ENCODE measurements around the gene PFN3. TPM values are rescaled to one million over a fixed set of nuclear protein-coding genes. Genes with fewer than 3 reads are reported as not detected.

The PFN3 gene
- polyA plus RNA-seq, 1 donor (not counting 4 experiments of a cell fraction or from before 2014, with no cell fraction given): not detected

DNA sequence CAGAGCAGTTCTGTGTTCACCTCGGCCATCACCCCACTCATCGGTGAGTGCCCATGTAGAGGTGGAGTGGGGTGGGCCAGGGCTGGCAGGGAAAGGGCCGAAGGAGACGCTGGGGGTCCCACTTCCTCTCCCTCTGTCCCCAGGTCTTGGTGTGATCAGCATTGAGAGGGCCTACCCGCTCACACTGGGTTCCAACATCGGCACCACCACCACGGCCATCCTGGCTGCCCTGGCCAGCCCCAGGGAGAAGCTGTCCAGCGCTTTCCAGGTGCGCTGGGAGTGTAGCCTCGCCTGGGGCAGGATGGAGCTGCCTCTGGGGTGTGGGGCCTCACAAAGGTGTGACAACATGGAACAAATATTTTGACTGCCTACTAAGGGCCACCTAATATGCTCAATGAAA is 3.7 kb downstream of the PFN3 start:
- no peak for FAIRE-seq
- dilution Hi-C loops (cut with MboI; ENCODE audit: extremely low pct_ligation_motif_present, low sequenced_read_pairs): no loop called here

DNA sequence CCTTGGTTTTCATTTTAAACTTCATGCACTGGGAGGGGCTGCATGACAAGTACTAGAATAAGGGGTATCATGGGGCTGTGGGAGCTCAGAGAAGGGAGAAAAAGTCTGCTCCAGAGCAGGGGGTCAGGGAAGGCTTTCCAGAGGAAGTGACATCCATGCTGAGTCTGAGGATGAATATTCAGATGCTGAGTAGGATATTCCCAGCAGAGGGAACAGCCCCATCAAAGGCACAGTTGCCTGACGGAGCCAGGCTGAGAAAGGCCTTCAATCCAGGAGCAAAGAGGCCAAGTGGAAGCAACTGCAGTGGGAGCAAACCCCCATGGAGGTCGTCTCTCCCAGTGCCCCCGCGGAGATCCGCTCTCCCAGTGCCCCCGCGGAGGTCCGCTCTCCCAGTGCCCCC is 4.4 kb downstream of the PFN3 start:
- no peaks in the 10 kb centered on the region for H3K9me3 ChIP-seq (ENCODE audit: control insufficient read depth, low read depth, low read length)
- H3K9ac ChIP-seq (ENCODE audit: control insufficient read depth, extremely low read depth, insufficient read depth, low read length): no peak overlapping the region
- H3K4me1 ChIP-seq (ENCODE audit: control insufficient read depth, extremely low read depth, insufficient read depth, low read length): no peaks in the 10 kb centered on the region
- dilution Hi-C loops (cut with MboI; ENCODE audit: extremely low pct_ligation_motif_present, low sequenced_read_pairs): no loop called here
- FAIRE-seq (no peak), DNase-seq (ENCODE audit: low read depth, low spot score) (no peak)
- no peaks in the 10 kb centered on the region for H4K20me1 ChIP-seq (ENCODE audit: control insufficient read depth, extremely low read depth, insufficient read depth, low read length)
- no peaks in the 10 kb centered on the region for H3K9me1 ChIP-seq (ENCODE audit: control insufficient read depth, extremely low read depth, insufficient read depth, low read length)
- H3K36me3 ChIP-seq (ENCODE audit: control insufficient read depth in 2 of 2, extremely low read depth in 1 of 2, insufficient read depth in 2 of 2, low read length in 2 of 2): no peaks in the 10 kb centered on the region
- H2AFZ ChIP-seq (ENCODE audit: control insufficient read depth, low read length): no peak overlapping the region
- H3K27me3 ChIP-seq (ENCODE audit: control insufficient read depth, extremely low read depth, insufficient read depth, low read length): no peaks in the 10 kb centered on the region
- H3K4me3 ChIP-seq (ENCODE audit: control insufficient read depth in 2 of 3, extremely low read depth in 1 of 3, insufficient read depth in 2 of 3, low read depth in 1 of 3, low read length in 3 of 3): no peak overlapping the region
- H3K79me2 ChIP-seq (ENCODE audit: control insufficient read depth, insufficient read depth, low read length): no peaks in the 10 kb centered on the region
- H3K27ac ChIP-seq (ENCODE audit: control insufficient read depth, insufficient read depth, low read length): no peak overlapping the region
- H3K4me2 ChIP-seq (ENCODE audit: control insufficient read depth, extremely low read depth, insufficient read depth, low read depth, low read length): no peak overlapping the region
- TF ChIP-seq EZH2 (IDR thresholded peaks at IDR 0.05; ENCODE audit: low read length): no peak
- TF ChIP-seq, protein P1, sequence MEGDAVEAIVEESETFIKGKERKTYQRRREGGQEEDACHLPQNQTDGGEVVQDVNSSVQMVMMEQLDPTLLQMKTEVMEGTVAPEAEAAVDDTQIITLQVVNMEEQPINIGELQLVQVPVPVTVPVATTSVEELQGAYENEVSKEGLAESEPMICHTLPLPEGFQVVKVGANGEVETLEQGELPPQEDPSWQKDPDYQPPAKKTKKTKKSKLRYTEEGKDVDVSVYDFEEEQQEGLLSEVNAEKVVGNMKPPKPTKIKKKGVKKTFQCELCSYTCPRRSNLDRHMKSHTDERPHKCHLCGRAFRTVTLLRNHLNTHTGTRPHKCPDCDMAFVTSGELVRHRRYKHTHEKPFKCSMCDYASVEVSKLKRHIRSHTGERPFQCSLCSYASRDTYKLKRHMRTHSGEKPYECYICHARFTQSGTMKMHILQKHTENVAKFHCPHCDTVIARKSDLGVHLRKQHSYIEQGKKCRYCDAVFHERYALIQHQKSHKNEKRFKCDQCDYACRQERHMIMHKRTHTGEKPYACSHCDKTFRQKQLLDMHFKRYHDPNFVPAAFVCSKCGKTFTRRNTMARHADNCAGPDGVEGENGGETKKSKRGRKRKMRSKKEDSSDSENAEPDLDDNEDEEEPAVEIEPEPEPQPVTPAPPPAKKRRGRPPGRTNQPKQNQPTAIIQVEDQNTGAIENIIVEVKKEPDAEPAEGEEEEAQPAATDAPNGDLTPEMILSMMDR (optimal IDR thresholded peaks at IDR 0.05 in 1 of 3, IDR thresholded peaks at IDR 0.05 in 1 of 3, conservative IDR thresholded peaks at IDR 0.05 in 1 of 3; ENCODE audit: extremely low read depth in 1 of 3, insufficient read depth in 2 of 3, low read length in 3 of 3): no peak

More for the DNA sequence above, 3.7 kb downstream of the PFN3 start:
- no peak for DNase-seq (ENCODE audit: low read depth, low spot score)
- Histone ChIP-seq H3K9me3 (ENCODE audit: control insufficient read depth, low read depth, low read length) (no peaks in the 10 kb centered on the region), H3K9me1 (ENCODE audit: control insufficient read depth, extremely low read depth, insufficient read depth, low read length) (no peaks in the 10 kb centered on the region), H3K4me3 (ENCODE audit: control insufficient read depth in 2 of 3, extremely low read depth in 1 of 3, insufficient read depth in 2 of 3, low read depth in 1 of 3, low read length in 3 of 3) (no peak overlapping the region), H2AFZ (ENCODE audit: control insufficient read depth, low read length) (no peak overlapping the region), H4K20me1 (ENCODE audit: control insufficient read depth, extremely low read depth, insufficient read depth, low read length) (no peaks in the 10 kb centered on the region), H3K36me3 (ENCODE audit: control insufficient read depth in 2 of 2, extremely low read depth in 1 of 2, insufficient read depth in 2 of 2, low read length in 2 of 2) (no peaks in the 10 kb centered on the region), H3K4me2 (ENCODE audit: control insufficient read depth, extremely low read depth, insufficient read depth, low read depth, low read length) (no peak overlapping the region), H3K79me2 (ENCODE audit: control insufficient read depth, insufficient read depth, low read length) (no peaks in the 10 kb centered on the region), H3K9ac (ENCODE audit: control insufficient read depth, extremely low read depth, insufficient read depth, low read length) (no peak overlapping the region), H3K27me3 (ENCODE audit: control insufficient read depth, extremely low read depth, insufficient read depth, low read length) (no peaks in the 10 kb centered on the region), H3K4me1 (ENCODE audit: control insufficient read depth, extremely low read depth, insufficient read depth, low read length) (no peaks in the 10 kb centered on the region), H3K27ac (ENCODE audit: control insufficient read depth, insufficient read depth, low read length) (no peak overlapping the region)
- no peak for TF ChIP-seq EZH2 (IDR thresholded peaks at IDR 0.05; ENCODE audit: low read length)
- TF ChIP-seq, protein P1 (optimal IDR thresholded peaks at IDR 0.05 in 1 of 3, IDR thresholded peaks at IDR 0.05 in 1 of 3, conservative IDR thresholded peaks at IDR 0.05 in 1 of 3; ENCODE audit: extremely low read depth in 1 of 3, insufficient read depth in 2 of 3, low read length in 3 of 3): no peak

All from keratinocyte (primary cell).